Naive thymus-derived CD4-positive, alpha-beta T cell (primary cell): ENCODE results near the gene TOB1. TPM values are rescaled to one million over a fixed set of nuclear protein-coding genes. Genes with fewer than 3 reads are reported as not detected.
"Not testable (repeated sequence)": the region's sequence is repeated elsewhere in the genome, so short reads cannot be mapped to it uniquely, and the experiment has no call there.

Experiments used
- ATAC-seq: fragments of 150-1000 bp; cut with Tn5 transposase; 2 replicates; pipeline ENCODE4 v1.10.0; 2021; ENCODE audit warnings: mild to moderate bottlenecking, moderate library complexity
- CTCF ChIA-PET: fragments of 350-600 bp; sonication (Branson Sonifier 250); formaldehyde crosslinking; loops from one replicate; lab custom pipeline; 2021; ENCODE audit warnings: antibody characterized with exemption; lab: Charles Lee
- POLR2A ChIA-PET: fragments of 350-600 bp; sonication (Branson Sonifier 250); formaldehyde crosslinking; loops from one replicate; lab custom pipeline; 2021; ENCODE audit warnings: antibody characterized with exemption, inconsistent platforms; lab: Charles Lee
- DNase-seq, 9 donors: peaks; one replicate each; pipeline versions ENCODE4 v3.0.0 to v3.0.0-alpha.2; 2020 to 2022; ENCODE audit warnings: mixed read lengths in 1 of 9
- H3K27ac ChIP-seq: one replicate; pipeline ENCODE4 v1.7.0; 2013; ENCODE audit warnings: mild to moderate bottlenecking, low read depth, low read length, moderate library complexity
- H3K27me3 ChIP-seq, 2 donors: one replicate each; pipeline ENCODE4 v1.7.0; 2013; ENCODE audit warnings: low read length in 2 of 2, mild to moderate bottlenecking in 2 of 2, moderate library complexity in 2 of 2; ENCODE audit not compliant: control insufficient read depth in 2 of 2, insufficient read depth in 2 of 2
- H3K36me3 ChIP-seq, 3 experiments: 1 replicate in 2 of 3; 2 replicates in 1 of 3; pipeline ENCODE4 v1.7.0; 2013; ENCODE audit warnings: low read length in 3 of 3, mild to moderate bottlenecking in 3 of 3, moderate library complexity in 1 of 3; ENCODE audit not compliant: insufficient read depth in 3 of 3, control insufficient read depth in 2 of 3
- H3K4me1 ChIP-seq, 2 donors: one replicate each; pipeline ENCODE4 v1.7.0; 2013; ENCODE audit warnings: low read length in 2 of 2, mild to moderate bottlenecking in 2 of 2, moderate library complexity in 1 of 2; ENCODE audit not compliant: control insufficient read depth in 2 of 2, insufficient read depth in 2 of 2
- H3K4me3 ChIP-seq: 2 replicates; pipeline ENCODE4 v1.7.0; 2013; ENCODE audit warnings: mild to moderate bottlenecking, low read length
- H3K9me3 ChIP-seq, 3 experiments: 1 replicate in 2 of 3; 2 replicates in 1 of 3; pipeline ENCODE4 v1.7.0; 2013; ENCODE audit warnings: low read length in 3 of 3; ENCODE audit not compliant: control insufficient read depth in 2 of 3
- H3K27ac Mint-ChIP-seq, 9 donors: one replicate each; pipeline ENCODE4 v1.8.0; 2020 to 2022; ENCODE audit warnings: mixed read lengths in 9 of 9, mild to moderate bottlenecking in 8 of 9, moderate library complexity in 5 of 9, inconsistent platforms in 2 of 9
- H3K27me3 Mint-ChIP-seq, 5 donors: one replicate each; pipeline ENCODE4 v1.8.0; 2021 to 2022; ENCODE audit warnings: mixed read lengths in 5 of 5, mild to moderate bottlenecking in 1 of 5
- H3K36me3 Mint-ChIP-seq, 5 donors: one replicate each; pipeline ENCODE4 v1.8.0; 2020 to 2022; ENCODE audit warnings: mixed read lengths in 5 of 5, mild to moderate bottlenecking in 3 of 5, inconsistent platforms in 1 of 5
- H3K4me1 Mint-ChIP-seq, 7 donors: one replicate each; pipeline ENCODE4 v1.8.0; 2020 to 2022; ENCODE audit warnings: mixed read lengths in 7 of 7, mild to moderate bottlenecking in 3 of 7, inconsistent platforms in 1 of 7
- H3K4me3 Mint-ChIP-seq, 10 donors: one replicate each; pipeline ENCODE4 v1.8.0; 2020 to 2022; ENCODE audit warnings: mild to moderate bottlenecking in 10 of 10, mixed read lengths in 10 of 10, moderate library complexity in 6 of 10, inconsistent platforms in 2 of 10
- H3K9me3 Mint-ChIP-seq, 11 donors: one replicate each; pipeline ENCODE4 v1.8.0; 2020 to 2022; ENCODE audit warnings: mixed read lengths in 11 of 11, mild to moderate bottlenecking in 4 of 11, inconsistent platforms in 1 of 11, moderate library complexity in 1 of 11
- intact Hi-C, 2 donors: fragments of 100-400 bp; cut with micrococcal nuclease; formaldehyde crosslinking; loops; one replicate each; pipeline ENCODE4 v1.15.1; 2023
- polyA plus RNA-seq, 2 donors: library from polyadenylated mRNA; unstranded; fragments of 300-500 nt; fragmentation: Illumina TruSeq; gene quantifications; one replicate each; pipeline ENCODE4 v1.2.3, GENCODE V29; 2021
- total RNA-seq, 6 experiments: library from RNA in 5 of 6; stranded (reverse) in 5 of 6; gene quantifications; 1 replicate in 5 of 6; 2 replicates in 1 of 6; pipeline ENCODE4 v1.2.3 and lab custom pipeline; 2021 to 2026

TOB1 gene
- total and polyA plus RNA-seq, 7 experiments from 2014 or later = 27.9 to 261 (median 131) TPM

DNA sequence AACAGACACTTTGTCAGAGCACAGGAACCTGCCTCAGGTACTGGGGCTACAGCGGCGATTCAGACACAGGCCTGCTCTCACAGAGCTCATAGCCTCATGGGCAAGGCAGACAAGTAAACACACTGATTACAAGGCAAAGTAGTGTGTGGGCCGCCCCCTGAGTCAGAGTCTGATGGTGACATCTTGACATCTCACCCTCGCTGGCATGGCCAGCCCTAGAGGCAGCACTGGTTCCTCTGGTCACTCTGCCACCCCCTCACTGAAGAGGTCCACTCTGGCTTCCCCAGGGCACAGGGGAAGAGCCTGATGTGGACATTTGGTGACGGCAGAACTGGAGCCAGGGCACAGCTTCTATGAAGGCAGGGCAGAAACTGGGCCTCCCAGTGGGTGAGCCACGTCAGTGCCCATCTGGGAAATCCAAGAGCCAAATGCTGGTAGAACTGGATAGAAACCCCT, 32.9 kb upstream of the TOB1 start:
- no peak overlapping the region for H3K4me3 ChIP-seq
- peak overlapping the region in 1 of 9 donors; percentile 28 for H3K27ac Mint-ChIP-seq
- H3K9me3 Mint-ChIP-seq = no peaks in the 10 kb centered on the region
- peaks cover 16 to 51% (median 39%) of the 10 kb centered on the region in 7 donors for H3K4me1 Mint-ChIP-seq
- no peaks in the 10 kb centered on the region for H3K27me3 ChIP-seq
- H3K27ac ChIP-seq = no peak overlapping the region
- intact Hi-C loops = no loop called here
- ATAC-seq (no peak), DNase-seq (no peak)
- POLR2A ChIA-PET = interaction anchor here (0.6 to 34.4 kb wide), 8 partner anchors 11 to 168 kb away, joined by 3 to 828 read pairs (median 5); partner anchors contain the start of gene TOB1
- no peaks in the 10 kb centered on the region for H3K9me3 ChIP-seq
- no peaks in the 10 kb centered on the region for H3K36me3 ChIP-seq
- CTCF ChIA-PET = interaction anchor here (1.0 to 1.5 kb wide), 2 partner anchors 33 to 47 kb away, joined by 3 read pairs; partner anchors contain the start of gene TOB1
- H3K4me1 ChIP-seq = peaks cover 0 to 14% of the 10 kb centered on the region in 2 donors
- peaks cover 0 to 11% (median 0%) of the 10 kb centered on the region in 5 donors for H3K27me3 Mint-ChIP-seq
- H3K4me3 Mint-ChIP-seq = no peak overlapping the region
- H3K36me3 Mint-ChIP-seq = peaks cover 0 to 2% (median 0%) of the 10 kb centered on the region in 5 donors

DNA sequence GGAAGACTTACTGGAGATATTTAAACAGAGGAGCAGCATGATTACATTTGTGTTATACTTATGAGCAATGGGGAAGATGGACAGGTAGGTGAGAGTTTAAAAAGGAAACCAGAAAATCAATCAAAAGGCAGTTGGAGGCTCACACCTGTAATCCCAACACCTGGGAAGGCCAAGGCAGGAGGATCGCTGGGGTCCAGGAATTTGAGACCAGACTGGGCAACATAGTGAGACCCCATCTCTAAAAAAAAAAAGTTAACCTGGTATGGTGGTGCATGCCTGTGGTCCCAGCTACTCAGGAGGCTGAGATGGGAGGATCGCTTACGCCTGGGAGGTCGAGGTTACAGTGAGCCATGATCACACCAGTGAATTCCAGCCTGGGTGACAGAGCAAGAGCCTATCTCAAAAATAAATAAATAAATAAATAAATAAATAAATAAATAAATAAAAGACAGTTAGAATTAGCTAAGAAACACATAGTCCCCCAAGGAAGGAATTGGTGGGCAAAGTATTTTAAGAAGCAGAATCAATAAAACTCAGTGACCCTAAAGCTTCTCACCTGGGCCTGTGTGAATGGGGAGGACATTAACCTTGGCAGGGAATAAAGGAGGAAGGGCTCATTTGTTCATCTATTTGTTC, 32.3 kb upstream of the TOB1 start:
- Mint-ChIP-seq H3K4me3 (no peak overlapping the region), H3K9me3 (no peaks in the 10 kb centered on the region), H3K36me3 (peaks cover 0 to 2% (median 0%) of the 10 kb centered on the region in 5 donors), H3K27ac (peak overlapping the region in 1 of 9 donors; percentile 70), H3K27me3 (peaks cover 0 to 11% (median 0%) of the 10 kb centered on the region in 5 donors), H3K4me1 (peaks cover 11 to 46% (median 37%) of the 10 kb centered on the region in 7 donors)
- CTCF ChIA-PET = interaction anchor here (1.0 to 1.5 kb wide), 2 partner anchors 33 to 46 kb away, joined by 3 read pairs; partner anchors contain the start of gene TOB1
- H3K36me3 ChIP-seq = no peaks in the 10 kb centered on the region
- ATAC-seq = no peak
- H3K4me3 ChIP-seq = no peak overlapping the region
- peaks cover 0 to 14% of the 10 kb centered on the region in 2 donors for H3K4me1 ChIP-seq
- H3K9me3 ChIP-seq = no peaks in the 10 kb centered on the region
- intact Hi-C loops = no loop called here
- DNase-seq = no peak
- POLR2A ChIA-PET = interaction anchor here (0.6 to 34.4 kb wide), 8 partner anchors 11 to 168 kb away, joined by 3 to 828 read pairs (median 4); partner anchors contain the start of gene TOB1
- no peaks in the 10 kb centered on the region for H3K27me3 ChIP-seq
- no peak overlapping the region for H3K27ac ChIP-seq

DNA sequence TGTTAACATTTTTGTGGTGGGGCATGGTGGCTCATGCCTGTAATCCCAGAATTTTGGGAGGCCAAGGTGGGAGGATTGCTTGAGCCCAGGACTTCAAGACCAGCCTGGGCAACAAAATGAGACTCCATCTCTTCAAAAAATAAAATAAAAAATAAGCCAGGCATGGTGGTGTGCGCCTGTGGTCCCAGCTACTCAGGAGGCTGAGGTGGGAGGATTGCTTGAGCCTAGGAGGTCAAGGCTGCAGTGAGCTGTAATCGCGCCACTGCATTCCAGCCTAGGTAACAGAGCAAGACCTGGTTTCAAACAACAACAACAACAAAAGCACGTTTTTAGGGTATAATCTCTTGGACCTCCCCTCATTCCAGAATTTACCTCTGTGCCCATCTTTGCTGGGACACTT, 28.4 kb upstream of the TOB1 start:
- H3K4me3 Mint-ChIP-seq, H3K27me3 ChIP-seq, H3K4me1 ChIP-seq, H3K9me3 ChIP-seq, H3K4me3 ChIP-seq, H3K36me3 Mint-ChIP-seq, ATAC-seq, H3K9me3 Mint-ChIP-seq, DNase-seq, H3K36me3 ChIP-seq, H3K27ac ChIP-seq, intact Hi-C loops: not testable (repeated sequence)
- peak overlapping the region in 1 of 9 donors; percentile 8 for H3K27ac Mint-ChIP-seq
- peaks cover 0 to 23% (median 0%) of the 10 kb centered on the region in 5 donors for H3K27me3 Mint-ChIP-seq
- POLR2A ChIA-PET = interaction anchor here (2.6 kb wide), 1 partner anchor 15 kb away, joined by 10 read pairs; no protein-coding TSS in a partner anchor
- H3K4me1 Mint-ChIP-seq = peaks cover 3 to 17% (median 5%) of the 10 kb centered on the region in 7 donors
- CTCF ChIA-PET = interaction anchor here (0.6 kb wide), 1 partner anchor 34 kb away, joined by 3 read pairs; no protein-coding TSS in a partner anchor

DNA sequence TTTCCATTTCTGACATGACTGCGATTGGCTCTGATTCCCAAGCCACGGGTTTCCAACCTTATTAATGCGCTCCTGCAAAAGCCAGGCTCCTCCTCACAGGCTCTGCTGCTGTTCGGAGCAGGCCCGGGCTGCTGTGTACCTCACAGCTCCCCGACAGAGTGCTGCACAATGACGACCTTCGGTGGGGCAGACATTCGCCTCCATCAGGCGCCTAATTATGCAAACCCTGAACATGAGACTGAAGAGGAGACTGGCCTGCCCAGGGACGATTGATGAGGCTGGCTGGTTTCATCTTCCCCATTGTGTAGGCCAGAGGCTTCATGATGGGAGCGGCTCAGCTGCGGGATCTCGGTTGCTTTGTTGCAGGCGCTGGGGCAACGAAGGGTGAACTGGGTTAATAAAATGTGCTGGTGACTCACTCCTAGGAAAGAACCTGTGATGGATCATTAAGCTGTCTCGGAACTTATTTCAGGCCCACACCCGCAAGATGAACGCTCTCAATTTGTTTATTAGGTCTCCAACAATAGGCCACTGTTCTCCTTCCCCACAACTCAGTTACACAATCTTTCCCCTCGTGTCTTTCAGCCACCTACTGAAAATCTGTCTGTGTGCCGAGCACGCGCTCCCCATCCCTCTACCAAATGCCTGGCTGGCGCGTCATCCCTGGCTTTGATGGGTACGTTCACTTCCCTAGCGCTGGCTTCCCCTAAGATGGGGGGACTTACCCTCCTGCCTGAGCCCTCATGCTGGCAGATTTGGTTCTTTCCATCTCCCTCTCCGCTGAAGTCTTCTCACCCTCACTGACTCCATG, 27.2 kb upstream of the TOB1 start:
- POLR2A ChIA-PET = interaction anchor here (0.7 to 12.5 kb wide), 5 partner anchors 10 to 41 kb away, joined by 3 to 143 read pairs (median 5); partner anchors contain the start of gene TOB1
- no peaks in the 10 kb centered on the region for H3K9me3 ChIP-seq
- no peak for DNase-seq
- intact Hi-C loops = no loop called here
- H3K4me1 ChIP-seq = no peaks in the 10 kb centered on the region
- no peak overlapping the region for H3K27ac ChIP-seq
- peaks cover 0 to 30% (median 0%) of the 10 kb centered on the region in 5 donors for H3K27me3 Mint-ChIP-seq
- no peaks in the 10 kb centered on the region for H3K27me3 ChIP-seq
- no peak for ATAC-seq
- CTCF ChIA-PET = no interaction called here
- no peak overlapping the region for H3K27ac Mint-ChIP-seq
- no peaks in the 10 kb centered on the region for H3K36me3 ChIP-seq
- H3K4me3 ChIP-seq = no peak overlapping the region
- no peak overlapping the region for H3K4me3 Mint-ChIP-seq
- H3K4me1 Mint-ChIP-seq = peaks cover 4 to 17% (median 6%) of the 10 kb centered on the region in 7 donors
- no peaks in the 10 kb centered on the region for H3K9me3 Mint-ChIP-seq
- H3K36me3 Mint-ChIP-seq = peaks cover 0 to 2% (median 0%) of the 10 kb centered on the region in 5 donors

DNA sequence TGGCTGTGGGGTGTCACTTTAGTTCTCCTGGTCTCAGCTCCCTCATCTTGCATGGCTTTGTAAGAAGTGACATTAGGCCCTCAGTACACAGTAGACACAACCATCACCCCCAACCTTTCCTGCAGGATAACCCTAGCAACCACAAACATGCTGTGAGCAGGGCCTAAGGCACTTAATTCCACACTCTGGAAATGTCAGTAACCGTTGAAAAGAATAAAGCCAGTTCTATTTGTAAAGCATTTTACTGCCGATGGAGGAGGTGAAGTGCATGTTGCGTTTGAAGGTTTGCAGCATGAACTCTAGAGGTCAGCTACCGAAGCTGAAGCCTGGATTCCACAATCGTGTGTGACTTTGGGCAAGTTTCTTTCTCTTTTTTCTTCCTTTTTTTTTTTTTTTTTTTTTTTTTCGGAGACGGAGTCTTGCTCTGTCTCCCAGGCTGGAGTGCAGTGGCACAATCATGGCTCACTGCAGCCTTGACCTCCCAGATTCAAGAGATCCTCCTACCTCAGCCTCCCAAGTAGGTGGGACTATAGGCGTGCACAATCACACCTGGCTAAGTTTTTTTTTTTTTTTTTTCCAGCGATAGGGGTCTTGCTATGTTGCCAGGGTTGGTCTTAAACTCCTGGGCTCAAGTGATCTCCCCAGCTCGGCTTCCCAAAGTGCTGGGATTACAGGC, 26.1 kb upstream of the TOB1 start:
- Histone ChIP-seq H3K36me3 (no peaks in the 10 kb centered on the region), H3K27me3 (no peaks in the 10 kb centered on the region), H3K27ac (no peak overlapping the region), H3K9me3 (no peaks in the 10 kb centered on the region), H3K4me1 (peaks cover 0 to 6% of the 10 kb centered on the region in 2 donors), H3K4me3 (no peak overlapping the region)
- intact Hi-C loops = no loop called here
- DNase-seq (no peak), ATAC-seq (no peak)
- ChIA-PET POLR2A (interaction anchor here (0.7 to 12.5 kb wide), 7 partner anchors 9 to 42 kb away, joined by 3 to 143 read pairs (median 4); partner anchors contain the start of gene TOB1), CTCF (no interaction called here)
- no peak overlapping the region for H3K4me3 Mint-ChIP-seq
- H3K27ac Mint-ChIP-seq = peak overlapping the region in 1 of 9 donors; percentile 70
- H3K9me3 Mint-ChIP-seq = no peaks in the 10 kb centered on the region
- peaks cover 0 to 32% (median 0%) of the 10 kb centered on the region in 5 donors for H3K27me3 Mint-ChIP-seq
- H3K36me3 Mint-ChIP-seq = no peaks in the 10 kb centered on the region
- peaks cover 3 to 16% (median 11%) of the 10 kb centered on the region in 7 donors for H3K4me1 Mint-ChIP-seq

DNA sequence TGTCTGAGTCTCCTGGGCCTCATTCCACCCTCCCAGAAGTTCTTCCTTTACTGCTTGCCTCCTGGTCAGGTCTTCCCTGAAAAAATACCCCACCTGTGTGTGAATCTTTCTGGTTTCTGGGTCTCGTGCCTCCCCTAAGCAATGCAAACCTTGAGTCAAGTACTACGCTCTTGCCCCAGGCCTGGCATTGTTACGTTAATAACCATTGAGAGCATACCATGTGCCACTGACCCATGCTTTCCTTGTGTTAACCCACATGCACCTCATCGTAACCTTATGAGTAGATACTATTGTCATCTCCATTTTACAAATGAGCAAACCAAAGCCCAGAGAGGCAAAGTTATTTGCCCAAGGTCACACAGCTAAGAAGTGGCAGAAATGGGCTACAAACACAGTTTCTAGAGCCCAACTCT, 25.4 kb upstream of the TOB1 start:
- H3K36me3 Mint-ChIP-seq = no peaks in the 10 kb centered on the region
- DNase-seq = no peak
- ChIA-PET POLR2A (interaction anchor here (0.7 to 12.5 kb wide), 5 partner anchors 10 to 43 kb away, joined by 3 to 143 read pairs (median 4); partner anchors contain the start of gene TOB1), CTCF (interaction anchor here (0.5 kb wide), 1 partner anchor 84 kb away, joined by 3 read pairs; no protein-coding TSS in a partner anchor)
- ATAC-seq = no peak
- no peaks in the 10 kb centered on the region for H3K9me3 Mint-ChIP-seq
- no peaks in the 10 kb centered on the region for H3K36me3 ChIP-seq
- H3K27me3 ChIP-seq = no peaks in the 10 kb centered on the region
- H3K4me3 ChIP-seq = no peak overlapping the region
- peak overlapping the region in 1 of 9 donors; percentile 24 for H3K27ac Mint-ChIP-seq
- no peaks in the 10 kb centered on the region for H3K9me3 ChIP-seq
- peaks cover 0 to 29% (median 0%) of the 10 kb centered on the region in 5 donors for H3K27me3 Mint-ChIP-seq
- H3K4me1 Mint-ChIP-seq = peaks cover 7 to 19% (median 15%) of the 10 kb centered on the region in 7 donors
- peaks cover 0 to 6% of the 10 kb centered on the region in 2 donors for H3K4me1 ChIP-seq
- H3K27ac ChIP-seq = no peak overlapping the region
- intact Hi-C loops = no loop called here
- H3K4me3 Mint-ChIP-seq = no peak overlapping the region
